ENCODE data around the gene REELD1. TPM values are rescaled to one million over a fixed set of nuclear protein-coding genes. Genes with fewer than 3 reads are reported as not detected.

The REELD1 gene
- total RNA-seq, 1 experiment from 2014 or later, result not detected

- CTCF ChIA-PET, result no interaction called here
- Histone ChIP-seq H3K27ac (no peak overlapping the region), H3K9me3 (ENCODE audit: insufficient read depth, low read depth) (no peaks in the 10 kb centered on the region), H3K4me3 (no peak overlapping the region), H3F3A (ENCODE audit: insufficient read depth, low read depth) (no peaks in the 10 kb centered on the region), H3K36me3 (ENCODE audit: low read depth) (no peaks in the 10 kb centered on the region), H3K4me2 (no peak overlapping the region), H3K9me2 (ENCODE audit: insufficient read depth) (no peaks in the 10 kb centered on the region), H3K79me2 (ENCODE audit: low read depth) (no peaks in the 10 kb centered on the region), H3K27me3 (ENCODE audit: insufficient read depth, low read depth) (no peaks in the 10 kb centered on the region), H3K4me1 (replicated peaks; ENCODE audit: insufficient read depth) (no peaks in the 10 kb centered on the region), H4K20me1 (ENCODE audit: insufficient read depth) (no peaks in the 10 kb centered on the region), H2AFZ (no peak overlapping the region)
- BruUV-seq (replicated peaks), result no TSS peak
- no peak for TF ChIP-seq CTCF (conservative IDR thresholded peaks at IDR 0.05)
- TF ChIP-seq EZH2 (IDR thresholded peaks at IDR 0.05; ENCODE audit: low read depth), result no peak
- no peak for DNase-seq
- POLR2A ChIA-PET (ENCODE audit: unreplicated experiment), result interaction anchor here (0.6 kb wide), 1 partner anchor 847 kb away, joined by 7 read pairs; no protein-coding TSS in a partner anchor
- intact Hi-C loops (cut with micrococcal nuclease; ENCODE audit: unreplicated experiment), result no loop called here
These were observed 64.6 kb downstream of the REELD1 start for GRCh38 chr4:146278986-146279385.

Other genes starting within 250 kb of the REELD1 start
- 43.3 and 45.6 TPM in 2 replicates for gene LSM6, start 38.8 kb upstream of the REELD1 start, total RNA-seq (2021)